ENCODE results near the gene OR5B3. TPM values are rescaled to one million over a fixed set of nuclear protein-coding genes. Genes with fewer than 3 reads are reported as not detected.

Gene OR5B3
- total and polyA plus RNA-seq, 9 of the 15 experiments (the other 6 are each of a cell fraction or from before 2014, with no cell fraction given): not detected

Other genes with a start within 250 kb of the OR5B3 start
Only the 7 nearest of the 12 such genes appear.
- gene OR10W1, start 138.6 kb downstream of the OR5B3 start, total RNA-seq (2014; rRNA removed): not detected in 2 replicates
- gene OR10W1, start 138.6 kb downstream of the OR5B3 start, total RNA-seq (2014; rRNA removed; fragmentation: Illumina TruSeq; extraction: Trizol): not detected in 2 replicates
- not detected in 2 replicates for gene OR10W1, start 138.6 kb downstream of the OR5B3 start, total RNA-seq (2015; rRNA removed; fragmentation: Illumina TruSeq; extraction: Trizol)
- gene OR10W1, start 138.6 kb downstream of the OR5B3 start, total RNA-seq (2021): not detected in 2 replicates
- not detected in 2 replicates for gene OR10W1, start 138.6 kb downstream of the OR5B3 start, polyA plus RNA-seq (2011; rRNA removed)
- not detected in 2 replicates for gene OR10W1, start 138.6 kb downstream of the OR5B3 start, polyA plus RNA-seq (2014; fragmentation: Illumina TruSeq; extraction: Trizol)
- not detected for gene OR10W1, start 138.6 kb downstream of the OR5B3 start, polyA plus RNA-seq (2014; fragmentation: Nextera tagmentation; extraction: Ambion mirVana)
- gene OR10W1, start 138.6 kb downstream of the OR5B3 start, polyA plus RNA-seq (2014; rRNA removed): not detected in 2 replicates
- not detected in 2 replicates for gene OR5B17, start 47.8 kb downstream of the OR5B3 start, total RNA-seq (2014; rRNA removed)
- not detected in 2 replicates for gene OR5B17, start 47.8 kb downstream of the OR5B3 start, total RNA-seq (2014; rRNA removed; fragmentation: Illumina TruSeq; extraction: Trizol)
- not detected in 2 replicates for gene OR5B17, start 47.8 kb downstream of the OR5B3 start, total RNA-seq (2015; rRNA removed; fragmentation: Illumina TruSeq; extraction: Trizol)
- gene OR5B17, start 47.8 kb downstream of the OR5B3 start, total RNA-seq (2021): not detected in 2 replicates
- not detected in 2 replicates for gene OR5B17, start 47.8 kb downstream of the OR5B3 start, polyA plus RNA-seq (2011; rRNA removed)
- gene OR5B17, start 47.8 kb downstream of the OR5B3 start, polyA plus RNA-seq (2014; fragmentation: Illumina TruSeq; extraction: Trizol): not detected in 2 replicates
- not detected for gene OR5B17, start 47.8 kb downstream of the OR5B3 start, polyA plus RNA-seq (2014; fragmentation: Nextera tagmentation; extraction: Ambion mirVana)
- not detected in 2 replicates for gene OR5B17, start 47.8 kb downstream of the OR5B3 start, polyA plus RNA-seq (2014; rRNA removed)
- not detected in 2 replicates for gene OR5B2, start 21.2 kb upstream of the OR5B3 start, total RNA-seq (2014; rRNA removed)
- not detected in 2 replicates for gene OR5B2, start 21.2 kb upstream of the OR5B3 start, total RNA-seq (2014; rRNA removed; fragmentation: Illumina TruSeq; extraction: Trizol)
- gene OR5B2, start 21.2 kb upstream of the OR5B3 start, total RNA-seq (2015; rRNA removed; fragmentation: Illumina TruSeq; extraction: Trizol): not detected in 2 replicates
- gene OR5B2, start 21.2 kb upstream of the OR5B3 start, total RNA-seq (2021): not detected in 2 replicates
- gene OR5B2, start 21.2 kb upstream of the OR5B3 start, polyA plus RNA-seq (2011; rRNA removed): not detected in 2 replicates
- gene OR5B2, start 21.2 kb upstream of the OR5B3 start, polyA plus RNA-seq (2014; fragmentation: Illumina TruSeq; extraction: Trizol): not detected in 2 replicates
- not detected for gene OR5B2, start 21.2 kb upstream of the OR5B3 start, polyA plus RNA-seq (2014; fragmentation: Nextera tagmentation; extraction: Ambion mirVana)
- not detected in 2 replicates for gene OR5B2, start 21.2 kb upstream of the OR5B3 start, polyA plus RNA-seq (2014; rRNA removed)
- not detected in 2 replicates for gene OR5B12, start 35.4 kb upstream of the OR5B3 start, total RNA-seq (2014; rRNA removed)
- not detected in 2 replicates for gene OR5B12, start 35.4 kb upstream of the OR5B3 start, total RNA-seq (2014; rRNA removed; fragmentation: Illumina TruSeq; extraction: Trizol)
- gene OR5B12, start 35.4 kb upstream of the OR5B3 start, total RNA-seq (2015; rRNA removed; fragmentation: Illumina TruSeq; extraction: Trizol): not detected in 2 replicates
- not detected in 2 replicates for gene OR5B12, start 35.4 kb upstream of the OR5B3 start, total RNA-seq (2021)
- gene OR5B12, start 35.4 kb upstream of the OR5B3 start, polyA plus RNA-seq (2011; rRNA removed): not detected in 2 replicates
- not detected in 2 replicates for gene OR5B12, start 35.4 kb upstream of the OR5B3 start, polyA plus RNA-seq (2014; fragmentation: Illumina TruSeq; extraction: Trizol)
- gene OR5B12, start 35.4 kb upstream of the OR5B3 start, polyA plus RNA-seq (2014; fragmentation: Nextera tagmentation; extraction: Ambion mirVana): not detected
- gene OR5B12, start 35.4 kb upstream of the OR5B3 start, polyA plus RNA-seq (2014; rRNA removed): 0.20 TPM in 1 of 2 replicates, not detected in the other
- gene OR5B21, start 101.2 kb upstream of the OR5B3 start, total RNA-seq (2014; rRNA removed): not detected in 2 replicates
- gene OR5B21, start 101.2 kb upstream of the OR5B3 start, total RNA-seq (2014; rRNA removed; fragmentation: Illumina TruSeq; extraction: Trizol): not detected in 2 replicates
- gene OR5B21, start 101.2 kb upstream of the OR5B3 start, total RNA-seq (2015; rRNA removed; fragmentation: Illumina TruSeq; extraction: Trizol): not detected in 2 replicates
- not detected in 2 replicates for gene OR5B21, start 101.2 kb upstream of the OR5B3 start, total RNA-seq (2021)
- gene OR5B21, start 101.2 kb upstream of the OR5B3 start, polyA plus RNA-seq (2011; rRNA removed): not detected in 2 replicates
- not detected in 2 replicates for gene OR5B21, start 101.2 kb upstream of the OR5B3 start, polyA plus RNA-seq (2014; fragmentation: Illumina TruSeq; extraction: Trizol)
- not detected for gene OR5B21, start 101.2 kb upstream of the OR5B3 start, polyA plus RNA-seq (2014; fragmentation: Nextera tagmentation; extraction: Ambion mirVana)
- gene OR5B21, start 101.2 kb upstream of the OR5B3 start, polyA plus RNA-seq (2014; rRNA removed): not detected in 2 replicates
- gene LPXN, start 169.0 kb upstream of the OR5B3 start, total RNA-seq (2014; rRNA removed): 0.73 and 0.94 TPM in 2 replicates
- gene LPXN, start 169.0 kb upstream of the OR5B3 start, total RNA-seq (2014; rRNA removed; fragmentation: Illumina TruSeq; extraction: Trizol): 1.3 and 1.7 TPM in 2 replicates
- gene LPXN, start 169.0 kb upstream of the OR5B3 start, total RNA-seq (2015; rRNA removed; fragmentation: Illumina TruSeq; extraction: Trizol): 2.0 and 2.4 TPM in 2 replicates
- 1.7 and 1.8 TPM in 2 replicates for gene LPXN, start 169.0 kb upstream of the OR5B3 start, total RNA-seq (2021)
- gene LPXN, start 169.0 kb upstream of the OR5B3 start, polyA plus RNA-seq (2011; rRNA removed): 2.7 and 3.1 TPM in 2 replicates
- gene LPXN, start 169.0 kb upstream of the OR5B3 start, polyA plus RNA-seq (2014; fragmentation: Illumina TruSeq; extraction: Trizol): 2.0 and 2.2 TPM in 2 replicates
- 1 to 10 TPM; 2.0 to 3.1 TPM for gene LPXN, start 169.0 kb upstream of the OR5B3 start, polyA plus RNA-seq (2014; fragmentation: Nextera tagmentation; extraction: Ambion mirVana)
- 1.1 and 2.2 TPM in 2 replicates for gene LPXN, start 169.0 kb upstream of the OR5B3 start, polyA plus RNA-seq (2014; rRNA removed)
- 33.3 and 33.4 TPM in 2 replicates for gene ZFP91, start 172.2 kb upstream of the OR5B3 start, total RNA-seq (2014; rRNA removed)
- gene ZFP91, start 172.2 kb upstream of the OR5B3 start, total RNA-seq (2014; rRNA removed; fragmentation: Illumina TruSeq; extraction: Trizol): 46.4 and 52.1 TPM in 2 replicates
- 54.2 and 56.7 TPM in 2 replicates for gene ZFP91, start 172.2 kb upstream of the OR5B3 start, total RNA-seq (2015; rRNA removed; fragmentation: Illumina TruSeq; extraction: Trizol)
- 42.9 and 47.3 TPM in 2 replicates for gene ZFP91, start 172.2 kb upstream of the OR5B3 start, total RNA-seq (2021)
- gene ZFP91, start 172.2 kb upstream of the OR5B3 start, polyA plus RNA-seq (2011; rRNA removed): 25.8 and 34.0 TPM in 2 replicates
- gene ZFP91, start 172.2 kb upstream of the OR5B3 start, polyA plus RNA-seq (2014; fragmentation: Illumina TruSeq; extraction: Trizol): 47.5 and 58.3 TPM in 2 replicates
- gene ZFP91, start 172.2 kb upstream of the OR5B3 start, polyA plus RNA-seq (2014; fragmentation: Nextera tagmentation; extraction: Ambion mirVana): 10 to 100 TPM; 17.6 to 25.9 TPM
- 32.5 and 32.8 TPM in 2 replicates for gene ZFP91, start 172.2 kb upstream of the OR5B3 start, polyA plus RNA-seq (2014; rRNA removed)

All from K562 (cell line).